K562 (cell line): ENCODE data around the gene TNIP2. TPM values are rescaled to one million over a fixed set of nuclear protein-coding genes. Genes with fewer than 3 reads are reported as not detected.

Experiments used
- ATAC-seq: fragments of 200-7000 bp; cut with Tn5 transposase; 3 replicates; pipeline ENCODE4 v1.9.1; 2020; ENCODE audit warnings: moderate library complexity
- BruUV-seq: library from RNA; stranded (reverse); fragments of 400-500 nt; replicated peaks from 2 replicates; lab custom pipeline; 2021; lab: Mats Ljungman, UMichigan
- CTCF ChIA-PET: fragments of 300-600 bp; formaldehyde crosslinking; extraction: SDS; loops from one replicate; lab custom pipeline; 2021; ENCODE audit warnings: low intra/inter-chr PET ratio; lab: Yijun Ruan, JAX
- POLR2A ChIA-PET: fragments of 300-600, 350-650 bp; sonication (Branson Sonifier 250); formaldehyde crosslinking; extraction: SDS; loops from one replicate; lab custom pipeline; 2021; ENCODE audit warnings: antibody characterized with exemption, inconsistent platforms; lab: Yijun Ruan, JAX
- DNase-seq, 4 experiments: peaks; one replicate each; pipeline versions ENCODE4 v3.0.0 to v3.0.0-alpha.2; 2011 to 2018; ENCODE audit warnings: low spot score in 3 of 4, mixed read lengths in 3 of 4; ENCODE audit errors: extremely low read depth in 1 of 4
- FAIRE-seq: peaks from 2 replicates; lab custom pipeline; 2011; peaks lifted over from hg19 to GRCh38; lab: Jason Lieb, UNC
- H2AFZ ChIP-seq: 2 replicates; pipeline ENCODE4 v1.6.0; 2011; ENCODE audit warnings: low read depth, low read length, control low read depth, inconsistent platforms
- H3K27ac ChIP-seq: fragments of 200-600 bp; 3 replicates; pipeline ENCODE4 v1.8.0; 2011; ENCODE audit warnings: low read depth, mild to moderate bottlenecking, control low read depth, inconsistent platforms, low read length, moderate library complexity, mixed read lengths; ENCODE audit errors: extremely low read depth
- H3K27me3 ChIP-seq, 2 experiments: fragments of 300-600 bp in 1 of 2; 2 replicates in 1 of 2; 3 replicates in 1 of 2; pipeline versions ENCODE4 v1.6.0 to v1.8.0; 2011; ENCODE audit warnings: inconsistent platforms in 2 of 2, low read length in 2 of 2, mild to moderate bottlenecking in 1 of 2, mixed read lengths in 1 of 2, moderate library complexity in 1 of 2; ENCODE audit not compliant: control insufficient read depth in 2 of 2, insufficient read depth in 2 of 2
- H3K36me3 ChIP-seq: fragments of 300-600 bp; 3 replicates; pipeline ENCODE4 v1.8.0; 2011; ENCODE audit warnings: mild to moderate bottlenecking, low read length, inconsistent platforms; ENCODE audit not compliant: control insufficient read depth, insufficient read depth
- H3K4me1 ChIP-seq, 2 experiments: fragments of 200-600 bp in 1 of 2; replicated peaks in 1 of 2; 2 replicates in 1 of 2; 3 replicates in 1 of 2; pipeline versions ENCODE4 v1.5.1 to v1.8.0; 2011; ENCODE audit warnings: inconsistent platforms in 2 of 2, low read length in 2 of 2, mild to moderate bottlenecking in 1 of 2, mixed read lengths in 1 of 2, moderate library complexity in 1 of 2; ENCODE audit not compliant: control insufficient read depth in 2 of 2, insufficient read depth in 2 of 2
- H3K4me2 ChIP-seq: 2 replicates; pipeline ENCODE4 v1.6.1; 2011; ENCODE audit warnings: low read length, control low read depth, inconsistent platforms, mixed read lengths; ENCODE audit not compliant: insufficient read depth
- H3K4me3 ChIP-seq: fragments of 200-600 bp; sonication (generic), shearing (Covaris generic); 2 replicates; pipeline ENCODE4 v1.5.1; 2016; ENCODE audit warnings: control low read depth, inconsistent platforms
- H3K79me2 ChIP-seq: fragments of 200-600 bp; 3 replicates; pipeline ENCODE4 v1.8.0; 2011; ENCODE audit warnings: low read length, inconsistent platforms; ENCODE audit not compliant: control insufficient read depth, insufficient read depth
- H3K9ac ChIP-seq, 2 experiments: 2 replicates each; pipeline versions ENCODE4 v1.6.0 to v1.6.1; 2011; ENCODE audit warnings: low read depth in 2 of 2, low read length in 2 of 2, control low read depth in 1 of 2, inconsistent platforms in 1 of 2, mild to moderate bottlenecking in 1 of 2, mixed read lengths in 1 of 2; ENCODE audit not compliant: insufficient read depth in 1 of 2
- H3K9me1 ChIP-seq: one replicate; pipeline ENCODE4 v1.6.0; 2011; ENCODE audit warnings: inconsistent platforms, mild to moderate bottlenecking, low read length, moderate library complexity; ENCODE audit not compliant: control insufficient read depth, insufficient read depth
- H3K9me3 ChIP-seq: replicated peaks from 2 replicates; pipeline ENCODE4 v1.5.1; 2011; ENCODE audit warnings: low read depth, low read length, inconsistent platforms; ENCODE audit not compliant: control insufficient read depth, insufficient read depth
- H4K20me1 ChIP-seq: replicated peaks from 2 replicates; pipeline ENCODE4 v1.6.1; 2011; ENCODE audit warnings: low read length, inconsistent platforms, mixed read lengths; ENCODE audit not compliant: control insufficient read depth, insufficient read depth
- FOS ChIP-seq: IDR thresholded peaks from 3 replicates; pipeline ENCODE4 v1.6.1; 2011; ENCODE audit not compliant: insufficient read length; ENCODE audit errors: extremely low read depth
- FOXM1 ChIP-seq, 2 experiments: fragments of 450-650 bp in 1 of 2; sonication (generic) in 1 of 2; formaldehyde crosslinking in 1 of 2; IDR thresholded peaks; 2 replicates each; pipeline versions ENCODE4 v1.6.1 to v1.9.0; 2017 to 2022; ENCODE audit warnings: low read depth in 2 of 2, mild to moderate bottlenecking in 2 of 2, missing genetic modification reagents in 1 of 2, moderate library complexity in 1 of 2
- GABPA ChIP-seq: fragments of 200-800 bp; sonication (Bioruptor generic); conservative IDR thresholded peaks from 2 replicates; pipeline ENCODE4 v1.6.1; 2016; ENCODE audit warnings: low read depth, missing genetic modification characterization, missing compliant biosample characterization
- GTF2B ChIP-seq: IDR thresholded peaks from 2 replicates; pipeline ENCODE4 v1.6.1; 2011; ENCODE audit not compliant: insufficient read length; ENCODE audit errors: extremely low read depth
- HMG20B ChIP-seq: fragments of 250-450 bp; sonication (Bioruptor Pico); IDR thresholded peaks from 2 replicates; pipeline ENCODE4 v1.5.0; 2021; ENCODE audit warnings: mild to moderate bottlenecking
- KAT8 ChIP-seq: fragments of 450-650 bp; IDR thresholded peaks from 2 replicates; pipeline ENCODE4 v1.6.1; 2016; ENCODE audit warnings: low read depth, mild to moderate bottlenecking
- MCM5 ChIP-seq: fragments of 450-650 bp; IDR thresholded peaks from 2 replicates; pipeline ENCODE4 v1.6.1; 2016; ENCODE audit warnings: low read depth
- OTX1 ChIP-seq: fragments of 450-650 bp; formaldehyde crosslinking; IDR thresholded peaks from 2 replicates; pipeline ENCODE4 v1.4.0; 2022; ENCODE audit warnings: mild to moderate bottlenecking
- RBM15 ChIP-seq: fragments of 200-400 bp; formaldehyde crosslinking; IDR thresholded peaks from 2 replicates; pipeline ENCODE4 v1.6.1; 2018; ENCODE audit warnings: mild to moderate bottlenecking, low read length, moderate library complexity; ENCODE audit not compliant: insufficient read depth
- SAP30 ChIP-seq: fragments of 200-600 bp; sonication (generic); IDR thresholded peaks from 2 replicates; pipeline ENCODE4 v1.6.1; 2012; ENCODE audit warnings: borderline replicate concordance, low read depth, mild to moderate bottlenecking, moderate library complexity, low read length, control low read depth, inconsistent platforms; ENCODE audit not compliant: insufficient read depth, poor library complexity, severe bottlenecking
- STAG1 ChIP-seq: sonication (generic); formaldehyde crosslinking; IDR thresholded peaks from 2 replicates; pipeline ENCODE4 v1.5.0; 2020; ENCODE audit warnings: missing genetic modification reagents, borderline replicate concordance
- YBX1 ChIP-seq: fragments of 450-650 bp; IDR thresholded peaks from 2 replicates; pipeline ENCODE4 v1.7.1; 2016; ENCODE audit warnings: mild to moderate bottlenecking
- ZNF184 ChIP-seq: sonication (generic); formaldehyde crosslinking; IDR thresholded peaks from 2 replicates; pipeline ENCODE4 v1.5.0; 2020; ENCODE audit warnings: missing genetic modification reagents
- WGBS: fragments of 100-300 bp; shearing (Covaris generic); methylation state at CpG from one replicate; pipeline ENCODE4 v1.1.6; 2016; ENCODE audit warnings: low coverage, mixed read lengths; ENCODE audit not compliant: insufficient coverage; ENCODE audit errors: missing lambda C conversion rate; 5-methylcytosine and 5-hydroxymethylcytosine counted together
- in situ Hi-C: fragments of 300-500 bp; cut with MboI; formaldehyde crosslinking; loops from 4 replicates; pipeline ENCODE4 v1.15.0; 2018; ENCODE audit warnings: inconsistent platforms, mixed read lengths
- intact Hi-C: fragments of 100-400 bp; cut with micrococcal nuclease; formaldehyde crosslinking; loops from 2 replicates; pipeline ENCODE4 v1.14.2; 2022
- polyA plus RNA-seq, 8 experiments: library from polyadenylated mRNA; depleted of rRNA in 4 of 8; stranded (reverse) in 5 of 8; unstranded in 3 of 8; fragments of >200 nt; fragmentation: Nextera tagmentation in 2 of 8; fragmentation: Illumina TruSeq in 1 of 8; extraction: Ambion mirVana in 2 of 8; extraction: Trizol in 1 of 8; gene quantifications; 2 replicates each; pipeline versions ENCODE4 v1.2.1 to v1.2.3, GENCODE V29; 2011 to 2014; ENCODE audit warnings: inconsistent platforms in 1 of 8, missing spikeins in 1 of 8
- total RNA-seq, 7 experiments: library from RNA; depleted of rRNA in 6 of 7; stranded (reverse); fragments of >200 nt in 6 of 7; fragmentation: Illumina TruSeq in 2 of 7; extraction: Trizol in 2 of 7; gene quantifications; 2 replicates each; pipeline versions ENCODE4 v1.2.1 to v1.2.3, GENCODE V29; 2011 to 2021; ENCODE audit warnings: low replicate concordance in 1 of 7
- TF ChIP-seq, protein P1 (sequence below): fragments of 450-650 bp; formaldehyde crosslinking; IDR thresholded peaks from 2 replicates; pipeline ENCODE4 v1.4.0; 2020; ENCODE audit warnings: mild to moderate bottlenecking, moderate library complexity

Gene TNIP2
- total and polyA plus RNA-seq, 9 of the 15 experiments (the other 6 are each of a cell fraction or from before 2014, with no cell fraction given) = 0.61 to 42.6 (median 19.5) TPM

GRCh38 chr4:2734612-2735011 lies 21.5 kb downstream of the TNIP2 start:
- H3K27me3 ChIP-seq = no peaks in the 10 kb centered on the region
- no peak for ATAC-seq
- H3K9me1 ChIP-seq = no peaks in the 10 kb centered on the region
- H2AFZ ChIP-seq = no peak overlapping the region
- no peak overlapping the region for H3K9ac ChIP-seq
- peaks cover 2 to 12% of the 10 kb centered on the region in 2 experiments; a peak in 4 of 5 replicates for H3K4me1 ChIP-seq
- in situ Hi-C loops = no loop called here
- intact Hi-C loops = no loop called here
- no peak overlapping the region for H3K27ac ChIP-seq
- peaks cover 24% of the 10 kb centered on the region; the same call in 2 of the 3 replicates for H3K36me3 ChIP-seq
- no peaks in the 10 kb centered on the region for H3K9me3 ChIP-seq
- WGBS = 75% methylated on average over 1 of the region's 1 CpG
- H4K20me1 ChIP-seq = no peaks in the 10 kb centered on the region
- BruUV-seq = no TSS peak
- ChIA-PET CTCF (no interaction called here), POLR2A (interaction anchor here (1.0 kb wide), 1 partner anchor 35 kb away, joined by 3 read pairs; no protein-coding TSS in a partner anchor)
- H3K4me3 ChIP-seq = no peak overlapping the region
- no peak for TF ChIP-seq GTF2B
- TF ChIP-seq ZNF184 (CRISPR knock-in tag) = no peak
- TF ChIP-seq OTX1 (CRISPR knock-in tag) = no peak
- TF ChIP-seq HMG20B (CRISPR knock-in tag) = no peak
- no peak for TF ChIP-seq STAG1 (CRISPR knock-in tag)
- TF ChIP-seq GABPA = no peak
- no peak for TF ChIP-seq SAP30
- TF ChIP-seq FOXM1 (IDR thresholded peaks at IDR 0.05; ENCODE audit: low read depth) = no peak
- TF ChIP-seq FOXM1 (CRISPR knock-in tag; IDR thresholded peaks at IDR 0.05; ENCODE audit: low read depth) = no peak
- no peak for TF ChIP-seq YBX1
- TF ChIP-seq RBM15 = no peak
- TF ChIP-seq, protein P1, sequence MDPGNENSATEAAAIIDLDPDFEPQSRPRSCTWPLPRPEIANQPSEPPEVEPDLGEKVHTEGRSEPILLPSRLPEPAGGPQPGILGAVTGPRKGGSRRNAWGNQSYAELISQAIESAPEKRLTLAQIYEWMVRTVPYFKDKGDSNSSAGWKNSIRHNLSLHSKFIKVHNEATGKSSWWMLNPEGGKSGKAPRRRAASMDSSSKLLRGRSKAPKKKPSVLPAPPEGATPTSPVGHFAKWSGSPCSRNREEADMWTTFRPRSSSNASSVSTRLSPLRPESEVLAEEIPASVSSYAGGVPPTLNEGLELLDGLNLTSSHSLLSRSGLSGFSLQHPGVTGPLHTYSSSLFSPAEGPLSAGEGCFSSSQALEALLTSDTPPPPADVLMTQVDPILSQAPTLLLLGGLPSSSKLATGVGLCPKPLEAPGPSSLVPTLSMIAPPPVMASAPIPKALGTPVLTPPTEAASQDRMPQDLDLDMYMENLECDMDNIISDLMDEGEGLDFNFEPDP (CRISPR knock-in tag) = no peak
- TF ChIP-seq MCM5 = no peak
- no peak for TF ChIP-seq FOS
- no peak for TF ChIP-seq KAT8
- H3K4me2 ChIP-seq = no peak overlapping the region
- FAIRE-seq = no peak
- no peaks in the 10 kb centered on the region for H3K79me2 ChIP-seq
- DNase-seq = no peak
